ENCODE measurements around the gene MAD1L1. TPM values are rescaled to one million over a fixed set of nuclear protein-coding genes. Genes with fewer than 3 reads are reported as not detected.

The MAD1L1 gene
- total RNA-seq, 4 donors from 2014 or later = 8.0 to 52.7 (median 26.7) TPM

DNA sequence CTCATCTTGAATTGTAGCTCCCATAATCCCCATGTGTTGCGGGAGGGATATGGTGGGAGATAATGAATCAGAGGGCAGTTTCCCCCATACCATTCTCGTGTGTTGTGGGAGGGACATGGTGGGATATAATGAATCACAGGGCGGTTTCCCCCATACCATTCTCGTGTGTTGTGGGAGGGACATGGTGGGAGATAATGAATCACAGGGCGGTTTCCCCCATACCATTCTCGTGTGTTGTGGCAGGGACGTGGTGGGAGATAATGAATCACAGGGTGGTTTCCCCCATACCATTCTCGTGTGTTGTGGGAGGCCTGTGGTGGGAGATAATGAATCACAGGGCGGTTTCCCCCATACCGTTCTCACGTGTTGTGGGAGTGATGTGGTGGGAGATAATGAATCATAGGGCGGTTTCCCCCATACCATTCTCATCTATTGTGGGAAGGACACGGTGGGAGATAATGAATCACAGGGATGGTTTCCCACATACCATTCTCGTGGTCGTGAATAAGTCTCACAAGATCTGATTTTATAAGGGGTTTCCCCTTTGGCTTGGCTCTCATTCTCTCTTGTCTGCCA is 271.0 kb downstream of the MAD1L1 start:
- Histone ChIP-seq H3K4me3 (no peak overlapping the region), H3K36me3 (no peaks in the 10 kb centered on the region), H3K27me3 (no peaks in the 10 kb centered on the region), H3K27ac (no peak overlapping the region), H3K9me3 (no peaks in the 10 kb centered on the region), H3K4me1 (no peaks in the 10 kb centered on the region)
- whole genome bisulfite sequencing, 2 donors (ENCODE audit: low coverage in 1 of 2) = 78 to 79% methylated on average over 7 to 15 of the region's 15 CpGs
- in situ Hi-C loops (cut with MboI; ENCODE audit: low pct_ligation_motif_present in 1 of 4, low pct_unique_long_range_greater_than_20kb in 1 of 4, low sequenced_read_pairs in 3 of 4) = no loop called here
- DNase-seq = no peak
- TF ChIP-seq POLR2AphosphoS5 (IDR thresholded peaks at IDR 0.05) (no peak), EP300 (IDR thresholded peaks at IDR 0.05; ENCODE audit: low read depth) (no peak), POLR2A (IDR thresholded peaks at IDR 0.05) (no peak)
- TF ChIP-seq, protein P1, sequence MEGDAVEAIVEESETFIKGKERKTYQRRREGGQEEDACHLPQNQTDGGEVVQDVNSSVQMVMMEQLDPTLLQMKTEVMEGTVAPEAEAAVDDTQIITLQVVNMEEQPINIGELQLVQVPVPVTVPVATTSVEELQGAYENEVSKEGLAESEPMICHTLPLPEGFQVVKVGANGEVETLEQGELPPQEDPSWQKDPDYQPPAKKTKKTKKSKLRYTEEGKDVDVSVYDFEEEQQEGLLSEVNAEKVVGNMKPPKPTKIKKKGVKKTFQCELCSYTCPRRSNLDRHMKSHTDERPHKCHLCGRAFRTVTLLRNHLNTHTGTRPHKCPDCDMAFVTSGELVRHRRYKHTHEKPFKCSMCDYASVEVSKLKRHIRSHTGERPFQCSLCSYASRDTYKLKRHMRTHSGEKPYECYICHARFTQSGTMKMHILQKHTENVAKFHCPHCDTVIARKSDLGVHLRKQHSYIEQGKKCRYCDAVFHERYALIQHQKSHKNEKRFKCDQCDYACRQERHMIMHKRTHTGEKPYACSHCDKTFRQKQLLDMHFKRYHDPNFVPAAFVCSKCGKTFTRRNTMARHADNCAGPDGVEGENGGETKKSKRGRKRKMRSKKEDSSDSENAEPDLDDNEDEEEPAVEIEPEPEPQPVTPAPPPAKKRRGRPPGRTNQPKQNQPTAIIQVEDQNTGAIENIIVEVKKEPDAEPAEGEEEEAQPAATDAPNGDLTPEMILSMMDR (IDR thresholded peaks at IDR 0.05) = no peak
- intact Hi-C loops (cut with DNase I; ENCODE audit: low total_unique reads) = no loop called here

DNA sequence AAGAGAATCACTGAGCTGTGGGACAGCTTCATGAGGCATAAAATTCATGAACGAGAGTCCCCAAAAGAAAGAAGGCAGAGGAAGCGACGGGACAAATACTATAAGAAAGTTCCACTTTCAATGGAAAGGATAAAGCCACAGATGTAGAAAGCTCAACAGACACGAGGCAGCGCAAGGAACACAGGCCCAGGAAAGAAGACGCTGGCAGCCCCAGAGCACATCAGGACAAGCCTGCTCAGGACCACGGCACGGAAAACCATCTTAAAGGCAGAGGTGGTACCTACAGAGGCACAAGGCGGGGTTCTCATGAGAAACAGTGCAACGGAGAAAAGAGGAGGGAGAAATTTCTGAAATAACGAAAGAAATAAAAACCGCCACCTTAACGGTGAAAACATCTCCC is 273.4 kb downstream of the MAD1L1 start:
- H3K4me3 ChIP-seq = no peak overlapping the region
- no peak for DNase-seq
- no peaks in the 10 kb centered on the region for H3K4me1 ChIP-seq
- TF ChIP-seq EP300 (IDR thresholded peaks at IDR 0.05; ENCODE audit: low read depth) = no peak
- no peak for TF ChIP-seq POLR2AphosphoS5 (IDR thresholded peaks at IDR 0.05)
- no peak for TF ChIP-seq POLR2A (IDR thresholded peaks at IDR 0.05)
- TF ChIP-seq, protein P1 (IDR thresholded peaks at IDR 0.05) = no peak
- H3K27me3 ChIP-seq = no peaks in the 10 kb centered on the region
- H3K36me3 ChIP-seq = no peaks in the 10 kb centered on the region
- no peak overlapping the region for H3K27ac ChIP-seq
- in situ Hi-C loops (cut with MboI; ENCODE audit: low pct_ligation_motif_present in 1 of 4, low pct_unique_long_range_greater_than_20kb in 1 of 4, low sequenced_read_pairs in 3 of 4) (no loop called here), intact Hi-C loops (cut with DNase I; ENCODE audit: low total_unique reads) (no loop called here)
- H3K9me3 ChIP-seq = no peaks in the 10 kb centered on the region
- WGBS, 2 donors (ENCODE audit: low coverage in 1 of 2) = 95 to 96% methylated on average over 5 to 13 of the region's 13 CpGs

DNA sequence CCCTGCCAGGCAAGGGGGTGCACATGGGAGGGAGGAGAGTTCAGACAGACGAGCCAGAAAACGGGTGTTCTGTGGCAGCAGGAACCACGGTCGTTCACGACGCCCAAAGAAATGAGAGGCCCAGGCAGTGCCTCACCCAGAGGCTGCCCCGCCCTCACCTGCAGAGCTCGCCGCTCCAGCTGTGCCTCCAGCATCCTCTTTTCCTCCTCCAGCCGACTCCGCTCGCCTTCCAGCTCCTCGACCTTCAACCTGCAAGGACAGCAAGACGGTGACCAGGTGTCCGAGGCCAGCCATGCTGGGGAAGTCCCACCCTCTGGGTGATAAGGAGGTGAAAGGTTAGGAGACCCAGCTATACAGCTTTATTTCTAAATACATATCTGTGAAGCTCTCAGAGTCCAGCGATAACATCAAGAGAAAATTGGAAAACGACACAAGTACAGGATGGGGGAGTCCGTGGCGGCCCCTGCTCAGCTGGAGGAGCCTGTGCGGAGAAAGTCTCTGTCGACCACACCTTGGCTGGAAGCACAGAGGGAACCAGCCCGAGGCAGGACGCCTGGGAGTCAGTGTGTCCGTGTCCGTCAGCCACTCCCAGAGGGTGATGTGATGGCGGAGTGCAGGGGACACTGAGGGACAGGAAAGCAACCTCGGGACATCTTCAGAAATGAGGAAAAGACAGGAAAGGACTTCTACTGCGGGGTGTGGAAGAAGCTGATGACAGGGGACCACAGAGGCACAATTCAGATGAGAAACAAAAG is 275.1 kb downstream of the MAD1L1 start:
- Histone ChIP-seq H3K27ac (no peak overlapping the region), H3K27me3 (no peaks in the 10 kb centered on the region), H3K4me3 (no peak overlapping the region), H3K4me1 (no peaks in the 10 kb centered on the region), H3K9me3 (no peaks in the 10 kb centered on the region), H3K36me3 (no peaks in the 10 kb centered on the region)
- in situ Hi-C loops (cut with MboI; ENCODE audit: low pct_ligation_motif_present in 1 of 4, low pct_unique_long_range_greater_than_20kb in 1 of 4, low sequenced_read_pairs in 3 of 4) = no loop called here
- intact Hi-C loops (cut with DNase I; ENCODE audit: low total_unique reads) = no loop called here
- TF ChIP-seq, protein P1 (IDR thresholded peaks at IDR 0.05) = no peak
- TF ChIP-seq POLR2AphosphoS5 (IDR thresholded peaks at IDR 0.05) = no peak
- TF ChIP-seq POLR2A (IDR thresholded peaks at IDR 0.05) = no peak
- no peak for TF ChIP-seq EP300 (IDR thresholded peaks at IDR 0.05; ENCODE audit: low read depth)
- no peak for DNase-seq
- WGBS, 2 donors (ENCODE audit: low coverage in 1 of 2) = 91 to 93% methylated on average over 6 to 26 of the region's 28 CpGs

DNA sequence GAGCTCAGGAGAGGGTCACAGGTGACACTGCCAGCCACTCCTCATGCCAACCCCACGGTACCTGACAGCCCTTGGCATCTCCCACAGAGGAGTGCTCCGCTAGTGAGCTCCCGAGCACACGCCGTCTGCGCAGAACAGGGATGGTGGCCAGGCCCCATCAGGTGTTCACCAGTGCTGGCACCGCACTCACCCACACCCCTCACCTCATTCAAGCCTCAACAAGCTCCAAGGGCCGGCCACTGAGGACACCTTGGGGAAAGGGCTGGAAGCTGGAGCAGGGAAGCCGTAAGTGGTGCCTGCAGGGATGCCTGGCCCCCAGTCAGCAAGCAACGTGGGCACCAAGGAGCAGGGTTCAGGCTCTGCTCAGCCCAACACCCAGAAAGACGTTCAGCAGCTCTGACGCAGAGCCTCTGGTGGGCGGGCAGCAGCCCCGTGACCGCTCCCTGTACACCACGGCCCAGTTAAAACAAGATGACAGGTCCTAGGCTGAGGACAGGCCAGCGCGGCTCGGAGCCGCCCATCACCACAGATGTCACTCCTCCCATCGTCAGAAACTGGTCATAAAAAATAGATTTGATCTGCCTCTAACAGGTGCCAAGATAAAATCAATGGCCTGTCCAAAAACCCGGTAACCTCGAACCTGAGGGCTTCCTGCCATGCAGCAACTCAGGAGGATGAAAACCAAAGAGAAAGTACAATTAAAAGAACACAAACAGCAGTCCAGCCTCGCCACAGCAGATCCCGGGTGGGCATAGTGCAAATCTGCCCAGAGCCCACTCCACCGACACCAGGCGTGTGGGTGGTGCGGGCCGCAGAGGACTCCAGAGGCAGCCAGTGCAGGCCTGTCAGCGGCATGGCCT is 275.9 kb downstream of the MAD1L1 start:
- in situ Hi-C loops (cut with MboI; ENCODE audit: low pct_ligation_motif_present in 1 of 4, low pct_unique_long_range_greater_than_20kb in 1 of 4, low sequenced_read_pairs in 3 of 4) (no loop called here), intact Hi-C loops (cut with DNase I; ENCODE audit: low total_unique reads) (no loop called here)
- Histone ChIP-seq H3K27me3 (no peaks in the 10 kb centered on the region), H3K36me3 (no peaks in the 10 kb centered on the region), H3K9me3 (no peaks in the 10 kb centered on the region), H3K4me3 (no peak overlapping the region), H3K27ac (no peak overlapping the region), H3K4me1 (no peaks in the 10 kb centered on the region)
- DNase-seq = no peak
- WGBS, 2 donors (ENCODE audit: low coverage in 1 of 2) = 92% methylated on average over 30 of the region's 30 CpGs; no CpG with 5 or more reads in 1 of the 2 donors
- no peak for TF ChIP-seq POLR2A (IDR thresholded peaks at IDR 0.05)
- TF ChIP-seq EP300 (IDR thresholded peaks at IDR 0.05; ENCODE audit: low read depth) = no peak
- TF ChIP-seq, protein P1 (IDR thresholded peaks at IDR 0.05) = no peak
- no peak for TF ChIP-seq POLR2AphosphoS5 (IDR thresholded peaks at IDR 0.05)
